NCI-H128 (cell line): Measurements from ENCODE around the gene HLA-DMA.

Experiments used
- DNase-seq: peaks from one replicate; lab custom pipeline; 2025; ENCODE audit not compliant: unreplicated experiment; lab: John Stamatoyannopoulos, UW

The HLA-DMA gene

GRCh38 chr6:32933661-32934085 lies 19.2 kb downstream of the HLA-DMA start:
- peak; percentile 32 for DNase-seq

- no peak for DNase-seq
These were observed 20.6 kb downstream of the HLA-DMA start for GRCh38 chr6:32932132-32932868.

GRCh38 chr6:32931211-32931610 lies 21.7 kb downstream of the HLA-DMA start:
- no peak for DNase-seq

GRCh38 chr6:32922083-32922482 lies 30.8 kb downstream of the HLA-DMA start:
- no peak for DNase-seq

GRCh38 chr6:32920715-32921114 lies 32.2 kb downstream of the HLA-DMA start:
- DNase-seq, result no peak

GRCh38 chr6:32912951-32913350 lies 39.9 kb downstream of the HLA-DMA start:
- DNase-seq, result no peak

GRCh38 chr6:32908897-32909296 lies 44.0 kb downstream of the HLA-DMA start:
- no peak for DNase-seq

- DNase-seq, result no peak
These were observed 46.4 kb downstream of the HLA-DMA start for GRCh38 chr6:32906539-32906938.

- DNase-seq, result no peak
These were observed 47.8 kb downstream of the HLA-DMA start for GRCh38 chr6:32905078-32905477.

- DNase-seq, result no peak
These were observed 48.9 kb downstream of the HLA-DMA start for GRCh38 chr6:32903952-32904351.
